22Rv1 (cell line): ENCODE measurements around the gene DYRK1A.

Experiments
- CTCF ChIP-seq: fragments of 450-650 bp; IDR thresholded peaks from 2 replicates; pipeline ENCODE4 v1.5.1; 2017; ENCODE audit warnings: mild to moderate bottlenecking
- ZFX ChIP-seq: fragments of 450-650 bp; IDR thresholded peaks from 2 replicates; pipeline ENCODE4 v1.6.1; 2017; ENCODE audit warnings: antibody characterized with exemption, borderline replicate concordance

GRCh38 chr21:37378700-37379139, 12.1 kb downstream of the DYRK1A start:
- no peak for TF ChIP-seq CTCF
- TF ChIP-seq ZFX = no peak
